ENCODE measurements around the gene RREB1.

GRCh38 chr6:7088076-7088742 lies 19.6 kb upstream of the RREB1 start:
- TF ChIP-seq CTCF (IDR thresholded peaks at IDR 0.05; ENCODE audit: borderline replicate concordance, extremely low read depth, low read length, poor library complexity, severe bottlenecking), result no peak
- TF ChIP-seq EZH2 (IDR thresholded peaks at IDR 0.05; ENCODE audit: borderline replicate concordance, low read depth, low read length, severe bottlenecking), result no peak
